ENCODE results near the gene MST1. TPM values are rescaled to one million over a fixed set of nuclear protein-coding genes. Genes with fewer than 3 reads are reported as not detected.

Gene MST1
- total and polyA plus RNA-seq, 2 of the 8 experiments (the other 6 are each of a cell fraction or from before 2014, with no cell fraction given): 6.2 to 9.5 TPM

- Histone ChIP-seq H4K5ac (ENCODE audit: insufficient read length, low read depth, low read length) (no peak overlapping the region), H3K14ac (ENCODE audit: insufficient read length) (no peak overlapping the region), H4K8ac (ENCODE audit: extremely low read depth, insufficient read depth, low read length) (no peak overlapping the region), H3K27ac (ENCODE audit: low read depth, low read length) (no peak overlapping the region), H4K20me1 (replicated peaks in 1 of 2; ENCODE audit: control insufficient read depth in 1 of 2, insufficient read depth in 2 of 2, low read length in 2 of 2) (peaks cover 2 to 5% of the 10 kb centered on the region in 2 experiments), H3K56ac (replicated peaks; ENCODE audit: insufficient read length, low read depth, low read length) (no peak overlapping the region), H3K23ac (ENCODE audit: insufficient read length) (no peak overlapping the region), H3K4ac (replicated peaks; ENCODE audit: insufficient read length, low read depth, low read length) (no peak overlapping the region), H4K91ac (replicated peaks; ENCODE audit: insufficient read length, low read length) (no peak overlapping the region), H2BK15ac (ENCODE audit: low read length) (no peak overlapping the region), H3K79me1 (ENCODE audit: low read depth, low read length) (no peaks in the 10 kb centered on the region; the same call in 1 of the 2 replicates), H3K4me1 (replicated peaks in 1 of 4; ENCODE audit: control insufficient read depth in 3 of 4, insufficient read depth in 4 of 4, low read length in 3 of 4) (no peaks in the 10 kb centered on the region), H2BK12ac (ENCODE audit: low read depth, low read length) (no peak overlapping the region), H2AFZ (ENCODE audit: low read length) (no peak overlapping the region), H3K79me2 (ENCODE audit: control insufficient read depth in 1 of 2, insufficient read depth in 2 of 2, low read length in 2 of 2) (peaks cover 0 to 3% of the 10 kb centered on the region in 2 experiments; a peak in 1 of 4 replicates), H2AK5ac (ENCODE audit: low read depth, low read length) (no peak overlapping the region), H3K4me2 (ENCODE audit: insufficient read depth in 1 of 2, low read depth in 2 of 2, low read length in 2 of 2) (no peak overlapping the region), H3K4me3 (ENCODE audit: extremely low read depth in 1 of 4, insufficient read depth in 2 of 4, low read depth in 3 of 4, low read length in 4 of 4) (no peak overlapping the region), H2BK120ac (replicated peaks; ENCODE audit: low read depth, low read length) (no peak overlapping the region), H3K18ac (ENCODE audit: extremely low read depth, low read length) (no peak overlapping the region), H3K9me3 (ENCODE audit: insufficient read depth in 2 of 2, low read depth in 1 of 2, low read length in 1 of 2) (no peaks in the 10 kb centered on the region), H2BK5ac (ENCODE audit: low read depth, low read length) (no peak overlapping the region), H3K9ac (replicated peaks in 1 of 4; ENCODE audit: extremely low read depth in 1 of 4, low read depth in 3 of 4, low read length in 3 of 4) (no peak overlapping the region), H3K36me3 (ENCODE audit: control insufficient read depth in 2 of 4, insufficient read depth in 4 of 4, low read length in 3 of 4) (peaks cover 1 to 34% (median 18%) of the 10 kb centered on the region in 4 experiments; a peak in 6 of 8 replicates), H3K23me2 (ENCODE audit: low read depth, low read length) (no peaks in the 10 kb centered on the region; the same call in 1 of the 2 replicates), H2BK20ac (ENCODE audit: low read length) (no peak overlapping the region), H3K27me3 (replicated peaks in 1 of 4; ENCODE audit: control insufficient read depth in 3 of 4, extremely low read depth in 1 of 4, insufficient read depth in 3 of 4, low read length in 3 of 4) (no peaks in the 10 kb centered on the region)
- DNase-seq (ENCODE audit: low read depth in 1 of 2, low spot score in 2 of 2) (no peak), FAIRE-seq (no peak)
- ChIA-PET POLR2A (ENCODE audit: partially characterized antibody) (no interaction called here), CTCF (ENCODE audit: partially characterized antibody) (no interaction called here)
- 96% methylated on average over 11 of the region's 11 CpGs; no CpG with 5 or more reads in 1 of the 2 experiments for WGBS, 2 experiments (ENCODE audit: extremely low coverage in 1 of 2, insufficient coverage in 1 of 2, insufficient read length in 1 of 2, insufficient replicate concordance in 2 of 2, low coverage in 1 of 2, low lambda C conversion rate in 2 of 2, missing lambda C conversion rate in 1 of 2)
- no peak for TF ChIP-seq BRCA1 (IDR thresholded peaks at IDR 0.05; ENCODE audit: low read depth, low read length)
- TF ChIP-seq TBP (IDR thresholded peaks at IDR 0.05; ENCODE audit: low read depth, low read length): no peak
- no peak for TF ChIP-seq GABPA (IDR thresholded peaks at IDR 0.05; ENCODE audit: borderline replicate concordance, insufficient read depth, low read length)
- TF ChIP-seq EZH2 (IDR thresholded peaks at IDR 0.05; ENCODE audit: low read depth, low read length, severe bottlenecking): no peak
- TF ChIP-seq POU5F1 (IDR thresholded peaks at IDR 0.05; ENCODE audit: low read depth, low read length): no peak
- no peak for TF ChIP-seq CHD1 (IDR thresholded peaks at IDR 0.05; ENCODE audit: low read depth, low read length)
- TF ChIP-seq POLR2AphosphoS5 (IDR thresholded peaks at IDR 0.05; ENCODE audit: low read depth, low read length): no peak
- no peak for TF ChIP-seq CBX5 (IDR thresholded peaks at IDR 0.05; ENCODE audit: low read depth, low read length)
- TF ChIP-seq ATF3 (IDR thresholded peaks at IDR 0.05; ENCODE audit: insufficient read depth, low read depth, low read length): no peak
- TF ChIP-seq MAFK (IDR thresholded peaks at IDR 0.05; ENCODE audit: low read depth, low read length): no peak
Observed at GRCh38 chr3:49738067-49738713, 48.9 kb upstream of the MST1 start.
